ENCODE results near the gene SUCNR1.

DNA sequence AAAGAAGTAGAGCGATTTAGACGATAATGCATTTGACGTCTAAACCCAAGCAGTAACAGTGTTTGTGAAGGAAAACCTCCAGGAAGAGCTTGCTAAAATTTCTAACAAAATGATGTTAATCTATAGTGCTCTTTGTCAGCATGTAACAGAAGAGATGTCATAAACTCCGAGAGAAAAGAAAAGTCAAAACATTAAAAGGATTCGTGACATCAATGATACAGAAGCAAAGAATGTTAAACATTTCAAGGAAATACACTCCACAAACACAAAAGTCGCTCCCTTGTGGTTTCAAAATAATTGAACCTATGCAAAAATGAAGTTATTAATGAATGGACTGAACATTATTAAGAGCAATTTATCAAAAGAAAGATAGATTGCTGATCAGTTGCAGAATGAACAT is 31.6 kb upstream of the SUCNR1 start:
- TF ChIP-seq, protein P1, sequence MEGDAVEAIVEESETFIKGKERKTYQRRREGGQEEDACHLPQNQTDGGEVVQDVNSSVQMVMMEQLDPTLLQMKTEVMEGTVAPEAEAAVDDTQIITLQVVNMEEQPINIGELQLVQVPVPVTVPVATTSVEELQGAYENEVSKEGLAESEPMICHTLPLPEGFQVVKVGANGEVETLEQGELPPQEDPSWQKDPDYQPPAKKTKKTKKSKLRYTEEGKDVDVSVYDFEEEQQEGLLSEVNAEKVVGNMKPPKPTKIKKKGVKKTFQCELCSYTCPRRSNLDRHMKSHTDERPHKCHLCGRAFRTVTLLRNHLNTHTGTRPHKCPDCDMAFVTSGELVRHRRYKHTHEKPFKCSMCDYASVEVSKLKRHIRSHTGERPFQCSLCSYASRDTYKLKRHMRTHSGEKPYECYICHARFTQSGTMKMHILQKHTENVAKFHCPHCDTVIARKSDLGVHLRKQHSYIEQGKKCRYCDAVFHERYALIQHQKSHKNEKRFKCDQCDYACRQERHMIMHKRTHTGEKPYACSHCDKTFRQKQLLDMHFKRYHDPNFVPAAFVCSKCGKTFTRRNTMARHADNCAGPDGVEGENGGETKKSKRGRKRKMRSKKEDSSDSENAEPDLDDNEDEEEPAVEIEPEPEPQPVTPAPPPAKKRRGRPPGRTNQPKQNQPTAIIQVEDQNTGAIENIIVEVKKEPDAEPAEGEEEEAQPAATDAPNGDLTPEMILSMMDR (conservative IDR thresholded peaks at IDR 0.05) = no peak
- TF ChIP-seq EZH2 (IDR thresholded peaks at IDR 0.05; ENCODE audit: low read depth) = no peak
